NT2/D1 (cell line): ENCODE measurements around the gene KIAA1217.

Experiments
- SUZ12 ChIP-seq: IDR thresholded peaks from 2 replicates; pipeline ENCODE4 v1.6.1; 2011; ENCODE audit not compliant: insufficient read length, insufficient read depth; ENCODE audit errors: extremely low read depth
- YY1 ChIP-seq: IDR thresholded peaks from 2 replicates; pipeline ENCODE4 v1.6.1; 2011; ENCODE audit not compliant: insufficient read length, insufficient read depth
- ZNF274 ChIP-seq: IDR thresholded peaks from 2 replicates; pipeline ENCODE4 v1.6.1; 2011; ENCODE audit warnings: mild to moderate bottlenecking, low read depth, low read length

DNA sequence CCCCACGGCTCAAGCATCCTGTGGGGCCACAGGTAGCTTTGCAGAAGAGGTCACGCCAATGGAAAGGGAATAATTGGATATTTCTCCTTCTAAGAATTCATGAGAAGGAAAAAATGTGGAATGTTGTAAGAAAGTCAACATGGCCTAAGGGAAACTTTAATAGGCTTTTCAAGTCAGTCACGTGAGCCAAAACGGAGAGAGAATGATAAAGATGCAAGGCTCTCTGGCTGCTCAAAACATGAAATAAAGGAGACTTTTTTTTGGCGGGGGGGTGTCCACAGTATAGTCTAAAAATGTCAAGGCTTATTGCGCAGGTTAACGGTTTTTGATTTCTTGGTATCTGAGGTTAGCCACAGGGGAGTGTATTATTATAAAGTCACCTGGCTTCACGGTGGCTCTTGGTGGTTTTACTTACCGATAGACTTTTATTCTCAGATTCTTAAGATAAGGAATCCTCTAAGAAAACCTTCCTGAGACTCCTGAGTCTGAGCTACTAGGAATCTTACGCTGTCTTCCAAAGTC, 366.6 kb downstream of the KIAA1217 start:
- no peak for TF ChIP-seq ZNF274
- no peak for TF ChIP-seq SUZ12
- TF ChIP-seq YY1, result no peak
